VCaP (cell line): ENCODE results near the gene TNS3.
A peak's percentile ranks its signal among the peaks of the same experiment; 100 is the strongest.

Source experiments
- H3K27ac ChIP-seq: fragments of 450-650 bp; 2 replicates; pipeline ENCODE4 v1.5.1; 2017
- TF ChIP-seq, protein P1 (sequence below): fragments of 450-650 bp; conservative IDR thresholded peaks from 2 replicates; pipeline ENCODE4 v1.5.1; 2017; ENCODE audit warnings: mild to moderate bottlenecking, moderate library complexity

TNS3 gene

DNA sequence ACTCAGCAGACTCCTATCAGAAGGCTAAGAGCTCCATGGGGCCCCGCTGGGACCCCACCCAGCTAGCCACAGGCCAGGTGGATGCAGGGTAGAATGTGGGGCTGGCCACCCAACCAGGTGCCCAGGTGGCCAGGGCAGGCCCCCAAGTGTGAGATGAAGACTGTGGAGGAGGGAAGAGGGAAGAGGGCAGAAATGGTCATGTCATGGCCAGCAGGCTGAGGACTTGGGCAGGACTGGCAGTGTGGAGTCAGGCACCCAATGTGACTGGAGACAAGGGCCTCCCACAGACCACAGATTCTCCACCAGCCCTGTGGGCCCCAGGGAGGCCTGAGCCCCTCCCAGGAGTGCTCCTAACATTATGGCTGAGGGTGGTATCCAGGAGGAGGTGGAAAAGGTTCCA, 141.6 kb downstream of the TNS3 start:
- no peak overlapping the region for H3K27ac ChIP-seq
- TF ChIP-seq, protein P1, sequence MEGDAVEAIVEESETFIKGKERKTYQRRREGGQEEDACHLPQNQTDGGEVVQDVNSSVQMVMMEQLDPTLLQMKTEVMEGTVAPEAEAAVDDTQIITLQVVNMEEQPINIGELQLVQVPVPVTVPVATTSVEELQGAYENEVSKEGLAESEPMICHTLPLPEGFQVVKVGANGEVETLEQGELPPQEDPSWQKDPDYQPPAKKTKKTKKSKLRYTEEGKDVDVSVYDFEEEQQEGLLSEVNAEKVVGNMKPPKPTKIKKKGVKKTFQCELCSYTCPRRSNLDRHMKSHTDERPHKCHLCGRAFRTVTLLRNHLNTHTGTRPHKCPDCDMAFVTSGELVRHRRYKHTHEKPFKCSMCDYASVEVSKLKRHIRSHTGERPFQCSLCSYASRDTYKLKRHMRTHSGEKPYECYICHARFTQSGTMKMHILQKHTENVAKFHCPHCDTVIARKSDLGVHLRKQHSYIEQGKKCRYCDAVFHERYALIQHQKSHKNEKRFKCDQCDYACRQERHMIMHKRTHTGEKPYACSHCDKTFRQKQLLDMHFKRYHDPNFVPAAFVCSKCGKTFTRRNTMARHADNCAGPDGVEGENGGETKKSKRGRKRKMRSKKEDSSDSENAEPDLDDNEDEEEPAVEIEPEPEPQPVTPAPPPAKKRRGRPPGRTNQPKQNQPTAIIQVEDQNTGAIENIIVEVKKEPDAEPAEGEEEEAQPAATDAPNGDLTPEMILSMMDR = no peak

GRCh38 chr7:47439181-47439667, 142.7 kb downstream of the TNS3 start:
- TF ChIP-seq, protein P1 = no peak
- no peak overlapping the region for H3K27ac ChIP-seq

GRCh38 chr7:47438411-47439029, 143.4 kb downstream of the TNS3 start:
- H3K27ac ChIP-seq = no peak overlapping the region
- TF ChIP-seq, protein P1 = no peak

GRCh38 chr7:47435889-47436312, 146.0 kb downstream of the TNS3 start:
- H3K27ac ChIP-seq = no peak overlapping the region
- TF ChIP-seq, protein P1 = peak; percentile 94

DNA sequence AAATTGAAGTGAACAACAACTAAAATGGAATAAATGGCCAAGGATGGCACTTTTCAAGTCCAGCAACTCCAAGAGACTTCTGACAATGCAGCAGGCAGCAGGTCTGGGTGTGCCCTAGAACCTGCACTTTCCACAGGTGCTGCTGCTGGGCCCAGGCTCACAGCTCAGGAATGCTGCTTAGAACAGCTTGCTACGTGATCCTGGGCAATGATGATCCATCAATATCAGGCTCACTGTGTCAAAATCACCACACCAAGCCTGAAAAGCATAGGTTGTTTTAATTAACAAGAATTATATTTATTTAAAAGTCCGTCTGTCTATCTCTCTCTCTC, 148.4 kb downstream of the TNS3 start:
- TF ChIP-seq, protein P1 = no peak
- no peak overlapping the region for H3K27ac ChIP-seq

DNA sequence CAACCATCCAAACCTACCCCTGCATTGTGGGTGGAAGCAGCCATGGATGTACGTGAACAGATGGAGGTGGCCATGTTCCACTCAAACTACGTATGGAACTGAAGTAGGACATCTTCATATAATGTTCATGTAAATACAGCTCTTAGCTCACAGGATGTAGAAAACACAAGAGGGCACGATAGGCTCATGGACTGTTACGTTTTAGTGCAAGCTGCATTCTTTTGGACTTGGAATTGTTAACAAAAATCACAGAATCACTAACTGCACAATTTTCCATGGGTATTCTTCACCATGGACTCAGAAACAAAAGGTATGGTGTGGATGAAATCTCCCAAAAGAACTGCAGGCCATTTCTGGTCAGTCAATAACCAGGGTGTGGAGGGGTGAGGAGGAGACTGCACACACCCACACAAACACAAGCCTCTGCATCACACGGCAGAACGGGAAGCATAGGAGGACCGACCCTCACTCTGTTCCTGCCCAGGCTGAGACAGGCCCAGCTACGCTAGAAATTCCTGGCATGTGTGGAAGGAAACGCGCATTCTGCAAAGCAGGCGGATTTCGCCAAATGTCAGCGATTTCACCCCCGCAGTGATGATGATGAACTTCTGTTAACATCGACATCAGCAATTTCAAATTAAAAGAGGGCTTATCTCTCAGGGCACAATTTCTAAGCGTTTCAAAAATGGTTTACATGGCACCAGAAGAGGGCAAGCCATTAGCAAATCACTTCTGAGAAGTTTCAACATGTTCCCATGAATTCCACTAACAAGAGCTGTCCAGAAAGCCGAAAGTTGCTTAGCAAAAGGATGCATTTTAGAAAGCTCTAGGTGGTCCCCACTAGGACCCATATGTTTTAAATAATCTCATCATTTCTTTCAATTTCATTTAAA, 149.0 kb downstream of the TNS3 start:
- TF ChIP-seq, protein P1 = no peak
- no peak overlapping the region for H3K27ac ChIP-seq

- TF ChIP-seq, protein P1 = no peak
- no peak overlapping the region for H3K27ac ChIP-seq
These were observed 151.5 kb downstream of the TNS3 start for GRCh38 chr7:47430422-47430821.
